Activated T-cell treated with anti-CD3 and anti-CD28 coated beads for 1 hour (primary cell): Measurements from ENCODE around the gene DHTKD1.
"Not testable (repeated sequence)": the region's sequence is repeated elsewhere in the genome, so short reads cannot be mapped to it uniquely, and the experiment has no call there.

ENCODE experiments used
- DNase-seq: peaks from one replicate; pipeline ENCODE4 v3.0.0-alpha.2; 2020; ENCODE audit warnings: low read depth

DHTKD1 gene

GRCh38 chr10:12154516-12154915, 85.8 kb downstream of the DHTKD1 start:
- no peak for DNase-seq

- no peak for DNase-seq
These were observed 87.8 kb downstream of the DHTKD1 start for GRCh38 chr10:12156367-12157123.

- no peak for DNase-seq
These were observed 89.4 kb downstream of the DHTKD1 start for GRCh38 chr10:12158111-12158510.

- no peak for DNase-seq
These were observed 91.9 kb downstream of the DHTKD1 start for GRCh38 chr10:12160664-12161063.

GRCh38 chr10:12162927-12163326, 94.2 kb downstream of the DHTKD1 start:
- DNase-seq: no peak

- DNase-seq: no peak
These were observed 95.3 kb downstream of the DHTKD1 start for GRCh38 chr10:12164085-12164484.

GRCh38 chr10:12165036-12165435, 96.3 kb downstream of the DHTKD1 start:
- no peak for DNase-seq

- DNase-seq: no peak
These were observed 97.4 kb downstream of the DHTKD1 start for GRCh38 chr10:12165999-12166775.

- DNase-seq: not testable (repeated sequence)
These were observed 102.8 kb downstream of the DHTKD1 start for GRCh38 chr10:12171512-12171911.
